HEK293 (cell line): ENCODE data around the gene ZNF446.

Source experiments
- FEZF1 ChIP-seq: fragments of 450-650 bp; formaldehyde crosslinking; IDR thresholded peaks from 2 replicates; pipeline ENCODE4 v1.5.1; 2016; ENCODE audit warnings: missing biosample characterization, missing genetic modification characterization
- GLI4 ChIP-seq: fragments of 450-650 bp; formaldehyde crosslinking; IDR thresholded peaks from 2 replicates; pipeline ENCODE4 v1.5.1; 2016; ENCODE audit warnings: missing biosample characterization, missing genetic modification characterization
- KLF8 ChIP-seq: fragments of 450-650 bp; formaldehyde crosslinking; IDR thresholded peaks from 2 replicates; pipeline ENCODE4 v1.5.1; 2016; ENCODE audit warnings: missing biosample characterization, missing genetic modification characterization
- MYNN ChIP-seq: fragments of 450-650 bp; formaldehyde crosslinking; IDR thresholded peaks from 2 replicates; pipeline ENCODE4 v1.5.1; 2016; ENCODE audit warnings: missing biosample characterization, missing genetic modification characterization, borderline replicate concordance
- MZF1 ChIP-seq: fragments of 450-650 bp; formaldehyde crosslinking; IDR thresholded peaks from 2 replicates; pipeline ENCODE4 v1.5.1; 2017; ENCODE audit warnings: missing biosample characterization, missing genetic modification characterization, borderline replicate concordance
- PATZ1 ChIP-seq: fragments of 450-650 bp; formaldehyde crosslinking; IDR thresholded peaks from 2 replicates; pipeline ENCODE4 v1.5.1; 2016; ENCODE audit warnings: missing biosample characterization, missing genetic modification characterization
- SALL2 ChIP-seq: fragments of 450-650 bp; formaldehyde crosslinking; IDR thresholded peaks from 2 replicates; pipeline ENCODE4 v1.5.0; 2017; ENCODE audit warnings: missing biosample characterization, mild to moderate bottlenecking, missing genetic modification characterization, borderline replicate concordance
- ZBTB44 ChIP-seq: fragments of 450-650 bp; IDR thresholded peaks from 2 replicates; pipeline ENCODE4 v1.5.1; 2018; ENCODE audit warnings: missing biosample characterization, mild to moderate bottlenecking, missing genetic modification characterization
- ZNF175 ChIP-seq: fragments of 450-650 bp; formaldehyde crosslinking; IDR thresholded peaks from 2 replicates; pipeline ENCODE4 v1.5.1; 2016; ENCODE audit warnings: missing biosample characterization, missing genetic modification characterization
- ZNF18 ChIP-seq: fragments of 450-650 bp; formaldehyde crosslinking; IDR thresholded peaks from 2 replicates; pipeline ENCODE4 v1.5.1; 2016; ENCODE audit warnings: missing biosample characterization, missing genetic modification characterization
- ZNF202 ChIP-seq: fragments of 450-650 bp; formaldehyde crosslinking; IDR thresholded peaks from 2 replicates; pipeline ENCODE4 v1.5.1; 2016; ENCODE audit warnings: missing biosample characterization, missing genetic modification characterization, borderline replicate concordance
- ZNF214 ChIP-seq: fragments of 450-650 bp; formaldehyde crosslinking; IDR thresholded peaks from 2 replicates; pipeline ENCODE4 v1.5.1; 2017; ENCODE audit warnings: missing biosample characterization, mild to moderate bottlenecking, missing genetic modification characterization, borderline replicate concordance
- ZNF23 ChIP-seq: fragments of 450-650 bp; formaldehyde crosslinking; IDR thresholded peaks from 2 replicates; pipeline ENCODE4 v1.5.1; 2016; ENCODE audit warnings: missing biosample characterization, missing genetic modification characterization, borderline replicate concordance
- ZNF292 ChIP-seq: fragments of 450-650 bp; formaldehyde crosslinking; IDR thresholded peaks from 2 replicates; pipeline ENCODE4 v1.5.1; 2016; ENCODE audit warnings: low read depth, missing biosample characterization, missing genetic modification characterization, borderline replicate concordance
- ZNF324 ChIP-seq: fragments of 450-650 bp; formaldehyde crosslinking; IDR thresholded peaks from 2 replicates; pipeline ENCODE4 v1.5.1; 2016; ENCODE audit warnings: missing biosample characterization, missing genetic modification characterization
- ZNF433 ChIP-seq: fragments of 450-650 bp; formaldehyde crosslinking; IDR thresholded peaks from 2 replicates; pipeline ENCODE4 v1.5.1; 2016; ENCODE audit warnings: missing biosample characterization, missing genetic modification characterization, low read depth
- ZNF473 ChIP-seq: fragments of 450-650 bp; formaldehyde crosslinking; IDR thresholded peaks from 2 replicates; pipeline ENCODE4 v1.5.1; 2017; ENCODE audit warnings: missing biosample characterization, missing genetic modification characterization
- ZNF529 ChIP-seq: fragments of 450-650 bp; formaldehyde crosslinking; IDR thresholded peaks from 2 replicates; pipeline ENCODE4 v1.5.1; 2017; ENCODE audit warnings: missing genetic modification characterization, missing biosample characterization; ENCODE audit not compliant: insufficient replicate concordance
- ZNF530 ChIP-seq: fragments of 450-650 bp; formaldehyde crosslinking; IDR thresholded peaks from 2 replicates; pipeline ENCODE4 v1.5.1; 2016; ENCODE audit warnings: low read depth, missing biosample characterization, missing genetic modification characterization
- ZNF544 ChIP-seq: fragments of 450-650 bp; formaldehyde crosslinking; IDR thresholded peaks from 2 replicates; pipeline ENCODE4 v1.5.0; 2017; ENCODE audit warnings: missing biosample characterization, missing genetic modification characterization
- ZNF561 ChIP-seq: fragments of 450-650 bp; IDR thresholded peaks from 2 replicates; pipeline ENCODE4 v1.5.1; 2018; ENCODE audit warnings: missing biosample characterization, missing genetic modification characterization, borderline replicate concordance
- ZNF596 ChIP-seq: fragments of 450-650 bp; IDR thresholded peaks from 2 replicates; pipeline ENCODE4 v1.5.0; 2018; ENCODE audit warnings: missing biosample characterization, mild to moderate bottlenecking, missing genetic modification characterization, moderate library complexity
- ZNF610 ChIP-seq: fragments of 450-650 bp; formaldehyde crosslinking; IDR thresholded peaks from 2 replicates; pipeline ENCODE4 v1.5.1; 2016; ENCODE audit warnings: missing biosample characterization, missing genetic modification characterization, borderline replicate concordance
- ZNF664 ChIP-seq: fragments of 450-650 bp; formaldehyde crosslinking; IDR thresholded peaks from 2 replicates; pipeline ENCODE4 v1.5.1; 2016; ENCODE audit warnings: missing biosample characterization, missing genetic modification characterization
- ZNF843 ChIP-seq: fragments of 450-650 bp; formaldehyde crosslinking; IDR thresholded peaks from 2 replicates; pipeline ENCODE4 v1.5.1; 2016; ENCODE audit warnings: missing biosample characterization, missing genetic modification characterization
- TF ChIP-seq, protein P1 (sequence below): fragments of 450-650 bp; formaldehyde crosslinking; IDR thresholded peaks from 2 replicates; pipeline ENCODE4 v1.5.0; 2017; ENCODE audit warnings: missing biosample characterization, missing genetic modification characterization, borderline replicate concordance
- TF ChIP-seq, protein P2 (sequence below): fragments of 450-650 bp; formaldehyde crosslinking; IDR thresholded peaks from 2 replicates; pipeline ENCODE4 v1.5.1; 2017; ENCODE audit warnings: missing biosample characterization, missing genetic modification characterization
- TF ChIP-seq, protein P3 (sequence below): fragments of 450-650 bp; formaldehyde crosslinking; IDR thresholded peaks from 2 replicates; pipeline ENCODE4; 2016; ENCODE audit warnings: missing biosample characterization, missing genetic modification characterization

ZNF446 gene

GRCh38 chr19:58519355-58520256 is 43.5 kb downstream of the ZNF446 start, which contains the start of gene ZBTB45 (continued):
- TF ChIP-seq, protein P1, sequence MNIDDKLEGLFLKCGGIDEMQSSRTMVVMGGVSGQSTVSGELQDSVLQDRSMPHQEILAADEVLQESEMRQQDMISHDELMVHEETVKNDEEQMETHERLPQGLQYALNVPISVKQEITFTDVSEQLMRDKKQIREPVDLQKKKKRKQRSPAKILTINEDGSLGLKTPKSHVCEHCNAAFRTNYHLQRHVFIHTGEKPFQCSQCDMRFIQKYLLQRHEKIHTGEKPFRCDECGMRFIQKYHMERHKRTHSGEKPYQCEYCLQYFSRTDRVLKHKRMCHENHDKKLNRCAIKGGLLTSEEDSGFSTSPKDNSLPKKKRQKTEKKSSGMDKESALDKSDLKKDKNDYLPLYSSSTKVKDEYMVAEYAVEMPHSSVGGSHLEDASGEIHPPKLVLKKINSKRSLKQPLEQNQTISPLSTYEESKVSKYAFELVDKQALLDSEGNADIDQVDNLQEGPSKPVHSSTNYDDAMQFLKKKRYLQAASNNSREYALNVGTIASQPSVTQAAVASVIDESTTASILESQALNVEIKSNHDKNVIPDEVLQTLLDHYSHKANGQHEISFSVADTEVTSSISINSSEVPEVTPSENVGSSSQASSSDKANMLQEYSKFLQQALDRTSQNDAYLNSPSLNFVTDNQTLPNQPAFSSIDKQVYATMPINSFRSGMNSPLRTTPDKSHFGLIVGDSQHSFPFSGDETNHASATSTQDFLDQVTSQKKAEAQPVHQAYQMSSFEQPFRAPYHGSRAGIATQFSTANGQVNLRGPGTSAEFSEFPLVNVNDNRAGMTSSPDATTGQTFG (tag by site-specific recombination) = peak; percentile 15; the same call in 1 of the 2 replicates
- TF ChIP-seq ZNF473 (tag by site-specific recombination) (no peak), ZNF544 (tag by site-specific recombination) (no peak), ZBTB44 (peak; percentile 52; the same call in 1 of the 2 replicates), ZNF202 (tag by site-specific recombination) (no peak), KLF8 (tag by site-specific recombination) (peak; percentile 100), ZNF529 (tag by site-specific recombination) (no peak), ZNF843 (tag by site-specific recombination) (peak; percentile 87), ZNF561 (peak; percentile 97), ZNF664 (tag by site-specific recombination) (peak; percentile 67; the same call in 1 of the 2 replicates), ZNF23 (peak; percentile 53; the same call in 1 of the 2 replicates), ZNF596 (0 out of 2 replicates have a peak, but pooled peaks have one; percentile 18), MYNN (tag by site-specific recombination) (peak; percentile 26; the same call in 1 of the 2 replicates), ZNF214 (tag by site-specific recombination) (no peak), ZNF292 (tag by site-specific recombination) (no peak), FEZF1 (peak; percentile 52), MZF1 (tag by site-specific recombination) (peak; percentile 63; the same call in 1 of the 2 replicates), ZNF610 (tag by site-specific recombination) (peak; percentile 83; the same call in 1 of the 2 replicates), ZNF18 (tag by site-specific recombination) (peak; percentile 46), ZNF530 (no peak), ZNF175 (no peak), ZNF433 (tag by site-specific recombination) (no peak), PATZ1 (peak; percentile 99), SALL2 (tag by site-specific recombination) (no peak; the same call in 1 of the 2 replicates), GLI4 (tag by site-specific recombination) (peak; percentile 89; the same call in 1 of the 2 replicates), ZNF324 (peak; percentile 99)
- TF ChIP-seq, protein P2, sequence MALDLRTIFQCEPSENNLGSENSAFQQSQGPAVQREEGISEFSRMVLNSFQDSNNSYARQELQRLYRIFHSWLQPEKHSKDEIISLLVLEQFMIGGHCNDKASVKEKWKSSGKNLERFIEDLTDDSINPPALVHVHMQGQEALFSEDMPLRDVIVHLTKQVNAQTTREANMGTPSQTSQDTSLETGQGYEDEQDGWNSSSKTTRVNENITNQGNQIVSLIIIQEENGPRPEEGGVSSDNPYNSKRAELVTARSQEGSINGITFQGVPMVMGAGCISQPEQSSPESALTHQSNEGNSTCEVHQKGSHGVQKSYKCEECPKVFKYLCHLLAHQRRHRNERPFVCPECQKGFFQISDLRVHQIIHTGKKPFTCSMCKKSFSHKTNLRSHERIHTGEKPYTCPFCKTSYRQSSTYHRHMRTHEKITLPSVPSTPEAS (tag by site-specific recombination) = peak; percentile 79; the same call in 1 of the 2 replicates
- TF ChIP-seq, protein P3, sequence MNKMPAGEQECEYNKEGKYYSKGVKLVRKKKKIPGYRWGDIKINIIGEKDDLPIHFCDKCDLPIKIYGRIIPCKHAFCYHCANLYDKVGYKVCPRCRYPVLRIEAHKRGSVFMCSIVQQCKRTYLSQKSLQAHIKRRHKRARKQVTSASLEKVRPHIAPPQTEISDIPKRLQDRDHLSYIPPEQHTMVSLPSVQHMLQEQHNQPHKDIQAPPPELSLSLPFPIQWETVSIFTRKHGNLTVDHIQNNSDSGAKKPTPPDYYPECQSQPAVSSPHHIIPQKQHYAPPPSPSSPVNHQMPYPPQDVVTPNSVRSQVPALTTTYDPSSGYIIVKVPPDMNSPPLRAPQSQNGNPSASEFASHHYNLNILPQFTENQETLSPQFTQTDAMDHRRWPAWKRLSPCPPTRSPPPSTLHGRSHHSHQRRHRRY (tag by site-specific recombination) = peak; percentile 68; the same call in 1 of the 2 replicates
